SU-DHL-6 (cell line): Measurements from ENCODE around the gene KPNA1.

Source experiments
- CTCF ChIP-seq: fragments of 200-600 bp; sonication (generic); IDR thresholded peaks from one replicate; pipeline ENCODE4 v1.5.1; 2017; ENCODE audit warnings: antibody characterized with exemption, mild to moderate bottlenecking, low read length, moderate library complexity; ENCODE audit not compliant: insufficient read depth, poor library complexity, severe bottlenecking
- EZH2phosphoT487 ChIP-seq: fragments of 200-600 bp; sonication (generic), shearing (Covaris generic); conservative IDR thresholded peaks from 2 replicates; pipeline ENCODE4 v1.6.1; 2018; ENCODE audit warnings: mild to moderate bottlenecking, antibody characterized with exemption, low read length, moderate library complexity, mixed read lengths

GRCh38 chr3:122383771-122384697, 130.7 kb downstream of the KPNA1 start, which contains the start of gene FAM162A:
- TF ChIP-seq CTCF = peak; percentile 75
- no peak for TF ChIP-seq EZH2phosphoT487
